Testis (tissue), 2 donors: ENCODE data around the gene ARHGAP40.

Source experiments
- POLR2A ChIP-seq: fragments of 450-650 bp; IDR thresholded peaks from one replicate; pipeline ENCODE4 v1.6.1; 2017; ENCODE audit warnings: antibody characterized with exemption, mild to moderate bottlenecking, moderate library complexity
- TF ChIP-seq, protein P1 (sequence below), 3 experiments: fragments of 450-650 bp in 2 of 3; fragments of 200-600 bp in 1 of 3; sonication (generic) in 1 of 3; IDR thresholded peaks; one replicate each; pipeline ENCODE4 v1.5.1; 2016 to 2019; ENCODE audit warnings: antibody characterized with exemption in 3 of 3, mild to moderate bottlenecking in 2 of 3, moderate library complexity in 1 of 3

DNA sequence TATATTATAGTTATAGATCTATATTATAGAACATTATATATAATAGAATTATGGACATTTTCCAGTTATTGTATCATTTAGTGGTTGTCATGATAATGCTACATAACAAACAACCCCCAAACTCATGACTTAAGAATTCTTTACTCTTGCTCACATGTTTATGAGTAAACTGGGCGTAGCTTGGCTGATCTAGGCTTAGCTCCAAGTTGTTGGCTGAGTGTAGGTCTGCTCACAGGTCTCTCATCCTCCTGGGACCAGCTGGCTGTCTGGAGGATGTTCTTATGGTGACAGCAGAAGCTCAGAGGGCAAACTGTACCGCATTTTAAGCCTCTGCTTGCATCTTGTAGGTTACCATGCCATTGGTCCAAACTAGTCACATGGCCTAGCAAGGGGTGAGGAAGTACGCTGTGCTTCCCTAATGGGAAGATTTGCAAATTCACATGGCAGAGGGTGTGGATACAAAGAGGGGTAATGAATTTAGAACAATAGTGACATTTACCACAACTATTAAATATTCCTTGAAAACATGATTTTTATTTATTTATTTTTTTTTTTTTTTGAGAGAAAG lies 34.2 kb downstream of the ARHGAP40 start:
- TF ChIP-seq, protein P1, sequence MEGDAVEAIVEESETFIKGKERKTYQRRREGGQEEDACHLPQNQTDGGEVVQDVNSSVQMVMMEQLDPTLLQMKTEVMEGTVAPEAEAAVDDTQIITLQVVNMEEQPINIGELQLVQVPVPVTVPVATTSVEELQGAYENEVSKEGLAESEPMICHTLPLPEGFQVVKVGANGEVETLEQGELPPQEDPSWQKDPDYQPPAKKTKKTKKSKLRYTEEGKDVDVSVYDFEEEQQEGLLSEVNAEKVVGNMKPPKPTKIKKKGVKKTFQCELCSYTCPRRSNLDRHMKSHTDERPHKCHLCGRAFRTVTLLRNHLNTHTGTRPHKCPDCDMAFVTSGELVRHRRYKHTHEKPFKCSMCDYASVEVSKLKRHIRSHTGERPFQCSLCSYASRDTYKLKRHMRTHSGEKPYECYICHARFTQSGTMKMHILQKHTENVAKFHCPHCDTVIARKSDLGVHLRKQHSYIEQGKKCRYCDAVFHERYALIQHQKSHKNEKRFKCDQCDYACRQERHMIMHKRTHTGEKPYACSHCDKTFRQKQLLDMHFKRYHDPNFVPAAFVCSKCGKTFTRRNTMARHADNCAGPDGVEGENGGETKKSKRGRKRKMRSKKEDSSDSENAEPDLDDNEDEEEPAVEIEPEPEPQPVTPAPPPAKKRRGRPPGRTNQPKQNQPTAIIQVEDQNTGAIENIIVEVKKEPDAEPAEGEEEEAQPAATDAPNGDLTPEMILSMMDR (IDR thresholded peaks at IDR 0.05), result no peak
- TF ChIP-seq POLR2A, result no peak
